MCF 10A (cell line): Measurements from ENCODE around the gene VAT1L. TPM values are rescaled to one million over a fixed set of nuclear protein-coding genes. Genes with fewer than 3 reads are reported as not detected.

Source experiments
- BruUV-seq: library from RNA; stranded (reverse); fragments of 400-500 nt; replicated peaks from 2 replicates; lab custom pipeline; 2021; lab: Mats Ljungman, UMichigan
- CTCF ChIA-PET: fragments of 300-600 bp; sonication (Branson Sonifier 250); formaldehyde crosslinking; extraction: SDS; loops from one replicate; lab custom pipeline; 2021; ENCODE audit warnings: antibody characterized with exemption, inconsistent platforms; lab: Yijun Ruan, JAX
- POLR2A ChIA-PET: fragments of 300-600, 350-650 bp; sonication (Branson Sonifier 250); formaldehyde crosslinking; extraction: SDS; loops from one replicate; lab custom pipeline; 2020; ENCODE audit warnings: antibody characterized with exemption, inconsistent platforms; lab: Yijun Ruan, JAX
- DNase-seq: peaks from one replicate; pipeline ENCODE4 v3.0.0-alpha.2; 2018; ENCODE audit not compliant: unreplicated experiment
- H3K27ac Mint-ChIP-seq: one replicate; pipeline ENCODE4 v1.8.0; 2022; ENCODE audit warnings: mild to moderate bottlenecking, low read depth, mixed read lengths; ENCODE audit not compliant: unreplicated experiment
- H3K27me3 Mint-ChIP-seq: one replicate; pipeline ENCODE4 v1.8.0; 2022; ENCODE audit warnings: mixed read lengths; ENCODE audit not compliant: insufficient read depth, unreplicated experiment
- H3K36me3 Mint-ChIP-seq: one replicate; pipeline ENCODE4 v1.8.0; 2022; ENCODE audit warnings: mild to moderate bottlenecking, moderate library complexity, mixed read lengths; ENCODE audit not compliant: insufficient read depth, unreplicated experiment
- H3K4me1 Mint-ChIP-seq: one replicate; pipeline ENCODE4 v1.8.0; 2022; ENCODE audit warnings: mixed read lengths; ENCODE audit not compliant: insufficient read depth, unreplicated experiment
- H3K4me3 Mint-ChIP-seq: one replicate; pipeline ENCODE4 v1.8.0; 2022; ENCODE audit warnings: mild to moderate bottlenecking, moderate library complexity, mixed read lengths; ENCODE audit not compliant: unreplicated experiment
- H3K9me3 Mint-ChIP-seq: one replicate; pipeline ENCODE4 v1.8.0; 2022; ENCODE audit warnings: mixed read lengths; ENCODE audit not compliant: unreplicated experiment
- intact Hi-C: fragments of 100-400 bp; cut with micrococcal nuclease; formaldehyde crosslinking; loops from 2 replicates; pipeline ENCODE4 v1.14.1; 2022
- total RNA-seq: library from RNA; stranded (reverse); gene quantifications from 2 replicates; pipeline ENCODE4 v1.2.3, GENCODE V29; 2022
- TF ChIP-seq, protein P1 (sequence below): fragments of 200-600 bp; IDR thresholded peaks from one replicate; pipeline ENCODE4 v1.8.0; 2022; ENCODE audit warnings: antibody characterized with exemption, mild to moderate bottlenecking; ENCODE audit not compliant: unreplicated experiment

VAT1L gene
- total RNA-seq, 1 experiment from 2014 or later = 1.1 TPM

DNA sequence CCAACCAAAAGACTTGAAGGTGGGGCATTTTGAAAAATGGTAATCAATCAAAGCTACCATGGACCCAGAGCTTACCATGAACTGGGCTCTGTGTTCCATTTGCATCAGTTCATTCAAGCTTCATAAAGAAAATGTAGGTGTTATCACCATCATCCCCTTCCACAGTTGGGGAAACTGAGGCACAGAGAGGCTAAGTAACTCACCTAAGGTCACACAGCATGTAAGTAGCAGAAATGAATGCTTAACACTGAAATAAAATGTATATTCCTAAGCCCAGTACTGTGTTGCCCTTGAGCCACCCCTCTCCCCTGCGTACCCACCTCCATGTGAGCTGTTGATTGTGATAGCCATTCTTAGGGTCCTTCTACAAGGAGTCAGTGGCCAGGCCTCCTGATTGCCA is 83.6 kb downstream of the VAT1L start:
- no peak for DNase-seq
- BruUV-seq = no TSS peak
- ChIA-PET CTCF (interaction anchor here (1.0 kb wide), 1 partner anchor 80 kb away, joined by 4 read pairs; no protein-coding TSS in a partner anchor), POLR2A (no interaction called here)
- intact Hi-C loops = no loop called here
- H3K4me3 Mint-ChIP-seq = no peak overlapping the region
- no peaks in the 10 kb centered on the region for H3K27me3 Mint-ChIP-seq
- no peaks in the 10 kb centered on the region for H3K36me3 Mint-ChIP-seq
- H3K4me1 Mint-ChIP-seq = no peaks in the 10 kb centered on the region
- no peaks in the 10 kb centered on the region for H3K9me3 Mint-ChIP-seq
- no peak overlapping the region for H3K27ac Mint-ChIP-seq
- TF ChIP-seq, protein P1, sequence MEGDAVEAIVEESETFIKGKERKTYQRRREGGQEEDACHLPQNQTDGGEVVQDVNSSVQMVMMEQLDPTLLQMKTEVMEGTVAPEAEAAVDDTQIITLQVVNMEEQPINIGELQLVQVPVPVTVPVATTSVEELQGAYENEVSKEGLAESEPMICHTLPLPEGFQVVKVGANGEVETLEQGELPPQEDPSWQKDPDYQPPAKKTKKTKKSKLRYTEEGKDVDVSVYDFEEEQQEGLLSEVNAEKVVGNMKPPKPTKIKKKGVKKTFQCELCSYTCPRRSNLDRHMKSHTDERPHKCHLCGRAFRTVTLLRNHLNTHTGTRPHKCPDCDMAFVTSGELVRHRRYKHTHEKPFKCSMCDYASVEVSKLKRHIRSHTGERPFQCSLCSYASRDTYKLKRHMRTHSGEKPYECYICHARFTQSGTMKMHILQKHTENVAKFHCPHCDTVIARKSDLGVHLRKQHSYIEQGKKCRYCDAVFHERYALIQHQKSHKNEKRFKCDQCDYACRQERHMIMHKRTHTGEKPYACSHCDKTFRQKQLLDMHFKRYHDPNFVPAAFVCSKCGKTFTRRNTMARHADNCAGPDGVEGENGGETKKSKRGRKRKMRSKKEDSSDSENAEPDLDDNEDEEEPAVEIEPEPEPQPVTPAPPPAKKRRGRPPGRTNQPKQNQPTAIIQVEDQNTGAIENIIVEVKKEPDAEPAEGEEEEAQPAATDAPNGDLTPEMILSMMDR = no peak

DNA sequence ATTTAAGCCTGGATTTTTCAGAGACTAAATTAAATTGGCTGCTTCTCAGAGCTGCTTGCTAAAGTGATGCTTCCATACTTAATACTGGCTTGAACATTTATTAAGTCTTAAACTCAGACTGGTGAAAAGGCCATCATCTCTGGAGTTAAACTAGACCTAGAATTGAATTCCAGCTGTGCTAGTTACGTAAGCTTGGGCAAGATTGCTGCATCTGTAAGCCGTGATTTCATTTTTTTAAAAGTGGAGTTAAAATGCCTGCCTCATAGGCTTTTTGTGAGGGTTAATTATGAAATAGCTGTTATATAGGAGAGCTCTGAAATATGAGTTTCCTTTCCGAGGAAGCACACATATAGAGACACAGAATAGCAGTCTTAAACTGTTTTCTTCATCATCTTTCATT is 84.7 kb downstream of the VAT1L start:
- Mint-ChIP-seq H3K36me3 (no peaks in the 10 kb centered on the region), H3K4me1 (peaks cover 6% of the 10 kb centered on the region), H3K9me3 (no peaks in the 10 kb centered on the region), H3K27ac (no peak overlapping the region), H3K27me3 (no peaks in the 10 kb centered on the region), H3K4me3 (no peak overlapping the region)
- intact Hi-C loops = no loop called here
- TF ChIP-seq, protein P1 = no peak
- BruUV-seq = no TSS peak
- CTCF ChIA-PET = interaction anchor here (0.8 kb wide), 1 partner anchor 98 kb away, joined by 4 read pairs; no protein-coding TSS in a partner anchor
- DNase-seq = no peak
- POLR2A ChIA-PET = interaction anchor here (0.6 kb wide), 1 partner anchor 59 kb away, joined by 3 read pairs; no protein-coding TSS in a partner anchor

DNA sequence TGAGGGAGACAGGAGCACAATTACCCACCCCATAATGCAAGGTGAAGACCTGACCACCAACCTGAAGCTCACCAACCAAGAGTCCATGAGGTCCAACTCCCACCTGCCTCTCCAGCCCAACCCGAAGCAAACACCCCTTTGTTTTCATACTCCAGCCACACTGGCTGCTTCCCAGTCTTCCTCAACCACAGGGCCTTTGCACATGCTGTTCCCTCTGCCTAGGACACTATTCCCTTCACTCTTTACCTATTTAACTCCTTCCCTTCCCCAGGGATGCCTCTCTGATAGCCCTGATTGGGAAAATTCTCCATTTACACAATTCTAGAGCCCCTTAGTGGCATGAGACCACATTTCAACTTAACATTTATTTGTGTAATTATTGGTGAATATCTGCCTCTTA is 86.0 kb downstream of the VAT1L start:
- H3K36me3 Mint-ChIP-seq = no peaks in the 10 kb centered on the region
- intact Hi-C loops = no loop called here
- BruUV-seq = no TSS peak
- H3K27me3 Mint-ChIP-seq = no peaks in the 10 kb centered on the region
- no peak overlapping the region for H3K27ac Mint-ChIP-seq
- H3K9me3 Mint-ChIP-seq = no peaks in the 10 kb centered on the region
- H3K4me3 Mint-ChIP-seq = no peak overlapping the region
- POLR2A ChIA-PET = no interaction called here
- TF ChIP-seq, protein P1 = no peak
- no peak for DNase-seq
- H3K4me1 Mint-ChIP-seq = peaks cover 6% of the 10 kb centered on the region
- CTCF ChIA-PET = interaction anchor here (0.5 kb wide), 1 partner anchor 35 kb away, joined by 3 read pairs; no protein-coding TSS in a partner anchor

DNA sequence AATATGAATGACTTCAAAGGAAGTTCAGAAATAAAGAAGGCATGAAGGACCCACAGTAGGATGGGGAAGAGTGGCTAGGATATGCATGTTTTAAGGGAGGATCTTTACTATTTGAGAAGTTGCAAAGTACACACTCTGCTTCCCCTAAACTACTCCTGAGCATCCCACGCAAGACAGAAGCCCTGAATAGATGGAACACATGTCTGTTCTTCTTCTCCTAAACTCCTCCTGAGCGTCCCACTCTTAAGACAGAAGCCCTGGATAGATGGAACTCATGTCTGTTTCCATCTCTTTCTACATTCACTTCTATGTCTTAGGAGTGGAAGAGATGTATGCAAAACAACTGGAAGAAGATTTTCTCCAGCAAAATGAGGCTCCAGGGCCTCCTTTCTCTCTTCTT is 88.4 kb downstream of the VAT1L start:
- no peak overlapping the region for H3K4me3 Mint-ChIP-seq
- BruUV-seq = no TSS peak
- peaks cover 6% of the 10 kb centered on the region for H3K4me1 Mint-ChIP-seq
- CTCF ChIA-PET = interaction anchor here (0.7 kb wide), 1 partner anchor 75 kb away, joined by 3 read pairs; no protein-coding TSS in a partner anchor
- H3K36me3 Mint-ChIP-seq = no peaks in the 10 kb centered on the region
- POLR2A ChIA-PET = no interaction called here
- no peak for DNase-seq
- no peaks in the 10 kb centered on the region for H3K27me3 Mint-ChIP-seq
- intact Hi-C loops = loop anchor here (5.0 kb wide), 1 partner anchor 44 kb away; no protein-coding TSS in a partner anchor
- H3K27ac Mint-ChIP-seq = no peak overlapping the region
- no peaks in the 10 kb centered on the region for H3K9me3 Mint-ChIP-seq
- TF ChIP-seq, protein P1 = no peak
